ENCODE measurements around the gene CST6.

GRCh38 chr11:65967329-65967934 lies 44.4 kb upstream of the CST6 start:
- TF ChIP-seq POLR2A (IDR thresholded peaks at IDR 0.05) = no peak
- no peak for TF ChIP-seq CTCF (IDR thresholded peaks at IDR 0.05)

Data from lower leg skin (tissue), 3 donors.